Neuronal stem cell (in vitro differentiated cells): Measurements from ENCODE around the gene TAF4B.
A peak's percentile ranks its signal among the peaks of the same experiment; 100 is the strongest.

Experiments
- DNase-seq: peaks from one replicate; pipeline ENCODE4 v3.0.0-alpha.2; 2013; ENCODE audit warnings: low spot score
- H2AFZ ChIP-seq: one replicate; pipeline ENCODE4 v1.6.1; 2013; ENCODE audit warnings: mild to moderate bottlenecking, low read length, inconsistent platforms
- H2AK5ac ChIP-seq: 2 replicates; pipeline ENCODE4 v1.6.1; 2013; ENCODE audit warnings: low read depth, mild to moderate bottlenecking, inconsistent platforms, low read length, moderate library complexity, mixed read lengths
- H2BK120ac ChIP-seq: 2 replicates; pipeline ENCODE4 v1.6.1; 2013; ENCODE audit warnings: low read depth, mild to moderate bottlenecking, inconsistent platforms, low read length, moderate library complexity, mixed read lengths
- H2BK12ac ChIP-seq: one replicate; pipeline ENCODE4 v1.6.1; 2013; ENCODE audit warnings: low read length, inconsistent platforms
- H2BK15ac ChIP-seq: 2 replicates; pipeline ENCODE4 v1.6.1; 2013; ENCODE audit warnings: mild to moderate bottlenecking, low read length, inconsistent platforms, mixed read lengths
- H2BK5ac ChIP-seq: one replicate; pipeline ENCODE4 v1.6.1; 2013; ENCODE audit warnings: inconsistent platforms, mild to moderate bottlenecking, low read length, moderate library complexity
- H3K14ac ChIP-seq: one replicate; pipeline ENCODE4 v1.6.1; 2013; ENCODE audit warnings: low read length, inconsistent platforms
- H3K18ac ChIP-seq: 2 replicates; pipeline ENCODE4 v1.6.1; 2013; ENCODE audit warnings: low read length, inconsistent platforms
- H3K23ac ChIP-seq: 2 replicates; pipeline ENCODE4 v1.6.1; 2013; ENCODE audit warnings: low read depth, mild to moderate bottlenecking, mixed read lengths, low read length, inconsistent platforms; ENCODE audit not compliant: poor library complexity
- H3K27ac ChIP-seq: replicated peaks from 3 replicates; pipeline ENCODE4 v1.5.1; 2013; ENCODE audit warnings: low read length, inconsistent platforms
- H3K27me3 ChIP-seq, 3 experiments: 2 replicates each; pipeline ENCODE4 v1.6.1; 2013; ENCODE audit warnings: low read length in 3 of 3, mild to moderate bottlenecking in 2 of 3, inconsistent platforms in 1 of 3, low read depth in 1 of 3, mixed read lengths in 1 of 3, moderate library complexity in 1 of 3; ENCODE audit not compliant: control insufficient read depth in 3 of 3, insufficient read depth in 3 of 3
- H3K36me3 ChIP-seq, 2 donors: replicated peaks in 1 of 2; 2 replicates each; pipeline ENCODE4 v1.6.1; 2013; ENCODE audit warnings: low read length in 2 of 2; ENCODE audit not compliant: control insufficient read depth in 2 of 2, insufficient read depth in 2 of 2
- H3K4ac ChIP-seq: 2 replicates; pipeline ENCODE4 v1.6.1; 2013; ENCODE audit warnings: inconsistent platforms, mild to moderate bottlenecking, low read length, moderate library complexity
- H3K4me1 ChIP-seq, 2 donors: 1 replicate in 1 of 2; 2 replicates in 1 of 2; pipeline ENCODE4 v1.6.1; 2013; ENCODE audit warnings: low read length in 2 of 2, low read depth in 1 of 2; ENCODE audit not compliant: control insufficient read depth in 2 of 2, insufficient read depth in 1 of 2
- H3K4me2 ChIP-seq: one replicate; pipeline ENCODE4 v1.6.1; 2013; ENCODE audit warnings: mild to moderate bottlenecking, low read length, inconsistent platforms; ENCODE audit not compliant: insufficient read depth, poor library complexity, severe bottlenecking
- H3K4me3 ChIP-seq, 2 donors: 2 replicates each; pipeline ENCODE4 v1.5.1; 2013; ENCODE audit warnings: low read length in 2 of 2, mild to moderate bottlenecking in 2 of 2, inconsistent platforms in 1 of 2, moderate library complexity in 1 of 2
- H3K79me1 ChIP-seq: one replicate; pipeline ENCODE4 v1.6.1; 2013; ENCODE audit warnings: low read depth, mild to moderate bottlenecking, inconsistent platforms, low read length, moderate library complexity
- H3K9ac ChIP-seq: one replicate; pipeline ENCODE4 v1.6.1; 2013; ENCODE audit warnings: mild to moderate bottlenecking, low read depth, low read length, inconsistent platforms; ENCODE audit not compliant: poor library complexity
- H3K9me3 ChIP-seq, 2 donors: replicated peaks in 1 of 2; 2 replicates each; pipeline versions ENCODE3 to v1.6.1; 2013; ENCODE audit warnings: low read length in 2 of 2, mild to moderate bottlenecking in 2 of 2, inconsistent platforms in 1 of 2, low read depth in 1 of 2, mixed read lengths in 1 of 2, moderate library complexity in 1 of 2; ENCODE audit not compliant: control insufficient read depth in 2 of 2, insufficient read depth in 1 of 2
- H4K8ac ChIP-seq: one replicate; pipeline ENCODE4 v1.6.1; 2013; ENCODE audit warnings: low read depth, mild to moderate bottlenecking, inconsistent platforms, low read length, moderate library complexity
- H4K91ac ChIP-seq: one replicate; pipeline ENCODE4 v1.6.1; 2013; ENCODE audit warnings: low read length, low read depth, mild to moderate bottlenecking, inconsistent platforms; ENCODE audit not compliant: poor library complexity
- WGBS, 2 donors: extraction: QIAGEN DNeasy Blood & Tissue Kit; methylation state at CpG; one replicate each; pipeline ENCODE4 v1.1.7; 2013; ENCODE audit warnings: missing lambda C conversion rate in 2 of 2, mixed read lengths in 1 of 2; ENCODE audit not compliant: insufficient read length in 2 of 2, insufficient replicate concordance in 1 of 2; ENCODE audit errors: extremely low coverage in 2 of 2; 5-methylcytosine and 5-hydroxymethylcytosine counted together

Gene TAF4B

DNA sequence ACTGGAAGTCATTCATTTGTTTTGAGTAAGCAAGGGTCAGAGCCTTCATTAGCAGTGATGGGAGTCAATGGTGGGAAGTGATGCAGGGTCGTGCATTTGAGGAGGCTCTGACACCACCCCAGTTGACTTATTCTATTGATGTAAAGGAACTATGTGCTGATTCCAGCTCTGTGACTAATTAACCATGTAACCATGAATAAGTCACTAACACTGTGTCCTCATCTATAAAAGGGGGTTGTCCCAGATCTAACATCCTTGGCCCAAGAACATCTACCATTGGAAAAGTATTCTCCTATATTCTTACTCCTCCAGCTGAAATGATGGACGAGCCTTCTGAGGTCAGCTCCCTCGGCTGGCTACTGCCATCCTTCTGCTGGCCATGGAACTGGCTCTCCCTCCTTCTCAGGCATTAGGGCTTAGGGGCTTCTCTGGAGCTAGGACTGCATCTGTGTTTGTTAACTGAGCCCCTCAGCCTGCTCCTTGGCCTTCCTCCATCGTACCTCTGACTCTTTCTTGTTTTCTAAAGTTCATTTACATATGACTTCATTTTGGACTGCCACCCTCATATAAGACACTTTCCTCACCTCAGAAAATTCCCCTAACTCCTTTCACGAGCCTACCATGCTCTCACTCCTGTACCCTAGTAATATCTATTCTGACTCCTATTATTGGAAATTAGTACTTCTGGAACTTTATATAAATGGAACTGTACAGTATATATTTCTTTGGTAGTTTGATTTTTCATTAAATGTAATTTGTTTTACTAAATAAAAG is 206.6 kb downstream of the TAF4B start:
- DNase-seq, result no peak
- no peak overlapping the region for H3K14ac ChIP-seq
- H2AFZ ChIP-seq, result no peak overlapping the region
- H3K4me1 ChIP-seq, result peaks cover 0 to 3% of the 10 kb centered on the region in 2 donors
- H3K4me3 ChIP-seq, result no peak overlapping the region
- no peak overlapping the region for H4K8ac ChIP-seq
- H3K9me3 ChIP-seq, result no peaks in the 10 kb centered on the region
- no peak overlapping the region for H3K9ac ChIP-seq
- no peak overlapping the region for H3K27ac ChIP-seq
- no peak overlapping the region for H3K23ac ChIP-seq
- no peaks in the 10 kb centered on the region for H3K36me3 ChIP-seq
- no peak overlapping the region for H2BK5ac ChIP-seq
- H3K79me1 ChIP-seq, result no peaks in the 10 kb centered on the region
- H2BK12ac ChIP-seq, result no peak overlapping the region
- no peak overlapping the region for H2BK15ac ChIP-seq
- no peak overlapping the region for H2AK5ac ChIP-seq
- H3K4ac ChIP-seq, result no peak overlapping the region
- no peak overlapping the region for H3K4me2 ChIP-seq
- no CpG with 5 or more reads among the region's 5 CpGs for whole genome bisulfite sequencing, 2 donors
- H3K18ac ChIP-seq, result no peak overlapping the region
- no peak overlapping the region for H2BK120ac ChIP-seq
- H4K91ac ChIP-seq, result no peak overlapping the region
- peaks cover 0 to 15% (median 0%) of the 10 kb centered on the region in 3 experiments for H3K27me3 ChIP-seq

DNA sequence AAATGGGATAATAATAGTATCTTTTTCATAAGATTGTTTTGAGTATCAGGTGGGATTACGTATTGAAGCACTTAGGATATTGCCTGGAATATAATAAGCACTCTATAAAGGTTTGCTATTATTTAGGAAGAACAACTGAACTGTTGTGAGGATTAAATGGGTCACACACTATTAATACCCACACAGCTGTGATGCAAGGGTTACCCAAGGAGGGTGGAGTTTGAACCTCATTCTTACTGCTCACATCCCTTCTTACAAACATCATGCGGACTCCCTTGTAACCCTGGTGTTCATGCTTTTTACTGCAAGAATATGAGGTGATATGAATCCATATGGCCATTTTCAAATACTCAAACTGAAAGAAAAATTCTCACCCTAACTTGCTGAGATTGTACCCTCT is 208.6 kb downstream of the TAF4B start:
- Histone ChIP-seq H3K4me3 (no peak overlapping the region), H3K18ac (no peak overlapping the region), H3K4me2 (no peak overlapping the region), H3K14ac (no peak overlapping the region), H3K79me1 (no peaks in the 10 kb centered on the region), H3K36me3 (no peaks in the 10 kb centered on the region), H2BK12ac (no peak overlapping the region), H2BK5ac (no peak overlapping the region), H3K9me3 (no peaks in the 10 kb centered on the region), H3K9ac (no peak overlapping the region), H3K4me1 (peaks cover 2 to 3% of the 10 kb centered on the region in 2 donors), H2AFZ (no peak overlapping the region), H2BK15ac (no peak overlapping the region), H3K23ac (no peak overlapping the region), H3K27me3 (peaks cover 0 to 19% (median 0%) of the 10 kb centered on the region in 3 experiments), H4K8ac (no peak overlapping the region), H3K27ac (no peak overlapping the region), H2AK5ac (no peak overlapping the region), H2BK120ac (no peak overlapping the region), H3K4ac (no peak overlapping the region), H4K91ac (no peak overlapping the region)
- no CpG with 5 or more reads among the region's 2 CpGs for WGBS, 2 donors
- DNase-seq, result no peak

DNA sequence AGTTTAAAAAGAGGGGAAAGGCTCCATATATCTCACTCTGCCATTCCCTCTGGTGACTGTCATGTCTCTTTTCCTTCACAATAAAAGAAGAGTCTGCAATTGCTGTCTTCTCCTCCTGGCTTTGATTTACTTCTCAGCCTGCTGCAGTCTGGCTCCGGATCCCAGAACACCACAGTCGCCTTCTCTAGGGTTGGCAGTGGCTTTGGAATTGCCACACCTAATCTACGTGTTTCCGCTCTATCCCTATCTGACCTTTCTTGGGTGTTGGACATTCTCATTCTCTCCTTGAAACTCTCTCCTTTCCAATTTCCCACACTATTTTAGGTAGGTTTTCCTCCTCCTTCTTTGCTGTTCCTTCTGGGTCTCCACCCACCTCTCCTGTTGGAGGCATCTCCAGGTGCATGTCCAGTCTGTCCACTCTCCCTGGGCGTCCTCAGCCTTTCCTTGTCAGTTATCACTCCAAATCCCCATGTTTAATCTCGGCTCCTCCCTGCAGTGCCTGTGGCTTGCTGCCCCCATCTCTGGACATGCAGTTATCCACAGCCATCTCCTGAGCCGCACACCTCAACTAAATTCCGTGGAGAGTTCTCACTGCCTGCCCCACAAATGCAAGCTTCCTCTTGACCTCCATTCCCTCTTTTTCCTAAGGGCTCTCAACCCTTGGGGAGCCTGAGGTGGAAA is 209.3 kb downstream of the TAF4B start:
- no peak overlapping the region for H2BK12ac ChIP-seq
- no CpG with 5 or more reads among the region's 8 CpGs for WGBS, 2 donors
- H3K79me1 ChIP-seq, result no peaks in the 10 kb centered on the region

More for the DNA sequence above, 209.3 kb downstream of the TAF4B start:
- H2BK120ac ChIP-seq, result no peak overlapping the region
- no peaks in the 10 kb centered on the region for H3K9me3 ChIP-seq
- H2AK5ac ChIP-seq, result peak overlapping the region; percentile 57
- H3K36me3 ChIP-seq, result no peaks in the 10 kb centered on the region
- H2BK5ac ChIP-seq, result no peak overlapping the region
- DNase-seq, result no peak
- H3K9ac ChIP-seq, result no peak overlapping the region
- H3K18ac ChIP-seq, result peak overlapping the region; percentile 32
- H3K23ac ChIP-seq, result peak overlapping the region; percentile 26
- H2AFZ ChIP-seq, result no peak overlapping the region
- H3K4me1 ChIP-seq, result peaks cover 2 to 3% of the 10 kb centered on the region in 2 donors
- H3K4me3 ChIP-seq, result no peak overlapping the region
- H3K4me2 ChIP-seq, result no peak overlapping the region
- H3K27ac ChIP-seq, result no peak overlapping the region
- no peak overlapping the region for H2BK15ac ChIP-seq
- H4K8ac ChIP-seq, result no peak overlapping the region
- no peak overlapping the region for H4K91ac ChIP-seq
- no peak overlapping the region for H3K14ac ChIP-seq
- peaks cover 0 to 19% (median 0%) of the 10 kb centered on the region in 3 experiments for H3K27me3 ChIP-seq
- peak overlapping the region; percentile 86 for H3K4ac ChIP-seq
